ENCODE results near the gene ATP6V0E1.

Gene ATP6V0E1

DNA sequence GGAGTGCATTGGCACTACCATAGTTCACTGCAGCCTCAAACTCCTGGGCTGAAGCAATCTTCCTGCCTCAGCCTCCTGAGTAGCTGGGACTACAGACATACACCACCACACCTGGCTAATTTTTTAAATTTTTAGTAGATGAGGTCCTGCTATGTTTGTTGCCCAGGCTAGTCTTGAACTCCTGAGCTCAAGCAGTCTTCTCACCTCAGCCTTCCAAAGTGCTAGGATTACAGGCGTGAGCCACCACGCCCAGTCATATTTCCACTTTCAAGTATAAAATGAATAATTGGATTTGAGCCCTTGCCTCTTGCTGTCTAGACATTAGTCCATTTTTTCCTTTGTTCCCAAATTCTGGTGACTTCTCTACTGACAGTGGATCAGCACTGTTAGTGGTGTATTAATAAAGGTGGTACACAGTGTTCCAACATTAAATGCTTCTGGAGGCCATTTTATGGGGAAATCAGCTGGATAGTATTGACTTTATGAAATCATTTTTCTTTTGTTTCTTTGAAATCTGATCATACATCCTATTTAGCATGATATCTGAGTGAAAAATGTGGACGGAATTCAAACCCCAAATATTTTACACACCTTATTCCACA lies 15.9 kb downstream of the ATP6V0E1 start:
- Histone ChIP-seq H3K27ac (ENCODE audit: low read depth, low read length) (no peak overlapping the region), H3K36me3 (ENCODE audit: control insufficient read depth in 1 of 2, insufficient read depth in 2 of 2, low read length in 2 of 2) (peaks cover 0 to 27% of the 10 kb centered on the region in 2 donors), H3K4me1 (ENCODE audit: control insufficient read depth in 1 of 2, insufficient read depth in 2 of 2, low read length in 2 of 2) (peaks cover 2 to 9% of the 10 kb centered on the region in 2 donors), H3K9me3 (ENCODE audit: control insufficient read depth in 1 of 2, low read length in 2 of 2) (no peaks in the 10 kb centered on the region), H3K27me3 (ENCODE audit: control insufficient read depth in 1 of 2, insufficient read depth in 2 of 2, low read length in 2 of 2) (no peaks in the 10 kb centered on the region), H3K4me3 (ENCODE audit: low read depth in 1 of 2, low read length in 2 of 2) (no peak overlapping the region), H3K9ac (ENCODE audit: low read depth in 1 of 2, low read length in 2 of 2) (no peak overlapping the region)

GRCh38 chr5:172999974-173000373 lies 16.4 kb downstream of the ATP6V0E1 start:
- no peak overlapping the region for H3K9ac ChIP-seq (ENCODE audit: low read depth in 1 of 2, low read length in 2 of 2)
- H3K4me3 ChIP-seq (ENCODE audit: low read depth in 1 of 2, low read length in 2 of 2): no peak overlapping the region
- no peaks in the 10 kb centered on the region for H3K9me3 ChIP-seq (ENCODE audit: control insufficient read depth in 1 of 2, low read length in 2 of 2)
- H3K27ac ChIP-seq (ENCODE audit: low read depth, low read length): no peak overlapping the region
- H3K36me3 ChIP-seq (ENCODE audit: control insufficient read depth in 1 of 2, insufficient read depth in 2 of 2, low read length in 2 of 2): peaks cover 0 to 23% of the 10 kb centered on the region in 2 donors
- H3K27me3 ChIP-seq (ENCODE audit: control insufficient read depth in 1 of 2, insufficient read depth in 2 of 2, low read length in 2 of 2): no peaks in the 10 kb centered on the region
- H3K4me1 ChIP-seq (ENCODE audit: control insufficient read depth in 1 of 2, insufficient read depth in 2 of 2, low read length in 2 of 2): peaks cover 2 to 9% of the 10 kb centered on the region in 2 donors

DNA sequence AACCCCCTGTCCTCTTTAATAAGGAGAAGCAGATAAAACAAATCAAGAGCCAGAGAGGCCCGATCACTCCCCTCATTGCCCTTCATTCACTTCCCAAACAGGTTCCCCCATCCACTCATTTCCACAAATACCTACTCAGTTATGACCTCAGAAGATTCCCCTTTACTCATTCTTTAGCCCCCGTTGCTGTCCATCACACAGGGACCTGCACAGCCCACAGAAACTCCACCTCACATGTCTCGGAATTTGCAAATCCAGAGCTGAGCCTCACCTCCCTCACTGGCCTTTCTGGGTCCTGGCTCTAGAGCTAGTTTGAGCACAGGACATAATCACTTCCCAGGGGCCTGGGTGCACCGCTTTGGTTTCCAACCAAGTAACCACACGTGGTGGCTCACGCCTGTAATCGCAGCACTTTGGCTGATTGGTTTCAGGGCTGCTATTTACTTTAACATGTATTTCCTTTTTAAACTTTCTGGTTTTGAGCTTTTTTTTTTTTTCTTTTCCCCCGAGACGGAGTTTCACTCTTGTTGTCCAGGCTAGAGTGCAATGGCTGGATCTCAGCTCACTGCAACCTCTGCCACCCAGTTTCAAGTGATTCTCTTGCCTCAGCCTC lies 17.8 kb downstream of the ATP6V0E1 start:
- Histone ChIP-seq H3K36me3 (ENCODE audit: control insufficient read depth in 1 of 2, insufficient read depth in 2 of 2, low read length in 2 of 2) (peaks cover 0 to 10% of the 10 kb centered on the region in 2 donors), H3K9ac (ENCODE audit: low read depth in 1 of 2, low read length in 2 of 2) (no peak overlapping the region), H3K27me3 (ENCODE audit: control insufficient read depth in 1 of 2, insufficient read depth in 2 of 2, low read length in 2 of 2) (no peaks in the 10 kb centered on the region), H3K4me3 (ENCODE audit: low read depth in 1 of 2, low read length in 2 of 2) (no peak overlapping the region), H3K4me1 (ENCODE audit: control insufficient read depth in 1 of 2, insufficient read depth in 2 of 2, low read length in 2 of 2) (peaks cover 2 to 9% of the 10 kb centered on the region in 2 donors), H3K9me3 (ENCODE audit: control insufficient read depth in 1 of 2, low read length in 2 of 2) (no peaks in the 10 kb centered on the region), H3K27ac (ENCODE audit: low read depth, low read length) (no peak overlapping the region)

DNA sequence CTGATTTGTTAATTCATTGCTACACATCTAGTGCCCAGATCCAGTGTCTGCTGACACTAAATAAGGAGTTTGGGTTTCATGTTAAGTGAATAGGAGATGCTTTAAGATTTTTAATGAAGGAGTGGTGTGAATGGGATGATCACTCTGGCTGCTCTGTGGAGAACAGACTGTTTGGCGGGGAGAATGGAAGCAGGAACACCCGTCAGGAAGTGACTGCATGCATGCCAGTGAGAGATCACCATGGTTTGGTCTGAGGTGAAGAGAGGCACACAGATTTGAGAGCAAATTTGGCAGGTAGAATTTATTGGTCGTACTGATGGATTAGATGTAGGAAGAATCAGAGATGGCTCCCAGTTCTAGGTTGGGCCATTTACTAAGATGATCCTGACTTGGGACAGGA lies 19.8 kb downstream of the ATP6V0E1 start:
- H3K4me3 ChIP-seq (ENCODE audit: low read depth in 1 of 2, low read length in 2 of 2): no peak overlapping the region

GRCh38 chr5:173004013-173004412 lies 20.4 kb downstream of the ATP6V0E1 start:
- Histone ChIP-seq H3K36me3 (ENCODE audit: control insufficient read depth in 1 of 2, insufficient read depth in 2 of 2, low read length in 2 of 2) (peaks cover 0 to 3% of the 10 kb centered on the region in 2 donors), H3K9me3 (ENCODE audit: control insufficient read depth in 1 of 2, low read length in 2 of 2) (no peaks in the 10 kb centered on the region), H3K27ac (ENCODE audit: low read depth, low read length) (no peak overlapping the region), H3K4me1 (ENCODE audit: control insufficient read depth in 1 of 2, insufficient read depth in 2 of 2, low read length in 2 of 2) (peaks cover 10 to 23% of the 10 kb centered on the region in 2 donors), H3K27me3 (ENCODE audit: control insufficient read depth in 1 of 2, insufficient read depth in 2 of 2, low read length in 2 of 2) (no peaks in the 10 kb centered on the region), H3K4me3 (ENCODE audit: low read depth in 1 of 2, low read length in 2 of 2) (no peak overlapping the region), H3K9ac (ENCODE audit: low read depth in 1 of 2, low read length in 2 of 2) (no peak overlapping the region)

More for the DNA sequence above, 19.8 kb downstream of the ATP6V0E1 start:
- Histone ChIP-seq H3K36me3 (ENCODE audit: control insufficient read depth in 1 of 2, insufficient read depth in 2 of 2, low read length in 2 of 2) (peaks cover 0 to 3% of the 10 kb centered on the region in 2 donors), H3K9me3 (ENCODE audit: control insufficient read depth in 1 of 2, low read length in 2 of 2) (no peaks in the 10 kb centered on the region), H3K9ac (ENCODE audit: low read depth in 1 of 2, low read length in 2 of 2) (no peak overlapping the region), H3K27me3 (ENCODE audit: control insufficient read depth in 1 of 2, insufficient read depth in 2 of 2, low read length in 2 of 2) (no peaks in the 10 kb centered on the region), H3K27ac (ENCODE audit: low read depth, low read length) (no peak overlapping the region), H3K4me1 (ENCODE audit: control insufficient read depth in 1 of 2, insufficient read depth in 2 of 2, low read length in 2 of 2) (peaks cover 10 to 23% of the 10 kb centered on the region in 2 donors)

- Histone ChIP-seq H3K36me3 (ENCODE audit: control insufficient read depth in 1 of 2, insufficient read depth in 2 of 2, low read length in 2 of 2) (no peaks in the 10 kb centered on the region), H3K4me3 (ENCODE audit: low read depth in 1 of 2, low read length in 2 of 2) (no peak overlapping the region), H3K27me3 (ENCODE audit: control insufficient read depth in 1 of 2, insufficient read depth in 2 of 2, low read length in 2 of 2) (no peaks in the 10 kb centered on the region), H3K9ac (ENCODE audit: low read depth in 1 of 2, low read length in 2 of 2) (no peak overlapping the region), H3K27ac (ENCODE audit: low read depth, low read length) (no peak overlapping the region), H3K9me3 (ENCODE audit: control insufficient read depth in 1 of 2, low read length in 2 of 2) (no peaks in the 10 kb centered on the region), H3K4me1 (ENCODE audit: control insufficient read depth in 1 of 2, insufficient read depth in 2 of 2, low read length in 2 of 2) (peaks cover 10 to 21% of the 10 kb centered on the region in 2 donors)
Measured at GRCh38 chr5:173004447-173004846, 20.9 kb downstream of the ATP6V0E1 start.

DNA sequence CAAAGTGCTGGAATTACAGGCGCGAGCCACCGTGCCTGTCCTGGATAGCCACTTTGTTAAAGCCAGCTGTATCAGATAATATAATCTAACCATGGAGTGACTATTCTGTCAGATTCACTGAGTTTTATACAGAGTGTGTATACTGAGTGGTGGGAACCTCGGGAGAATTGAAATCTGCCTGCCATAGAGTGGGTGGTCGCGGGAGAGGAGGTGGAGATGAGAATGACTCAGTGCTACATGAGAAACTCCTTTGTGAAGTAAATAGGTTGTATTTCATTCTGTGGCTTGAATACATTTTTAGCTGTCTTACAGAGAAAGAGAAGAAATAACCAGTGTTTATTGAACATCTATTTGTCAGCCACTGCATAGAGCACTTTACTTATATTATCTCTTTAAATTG lies 26.4 kb downstream of the ATP6V0E1 start:
- H3K4me1 ChIP-seq (ENCODE audit: control insufficient read depth in 1 of 2, insufficient read depth in 2 of 2, low read length in 2 of 2): peaks cover 14 to 16% of the 10 kb centered on the region in 2 donors

GRCh38 chr5:173010547-173011464 lies 27.2 kb downstream of the ATP6V0E1 start:
- no peak overlapping the region for H3K4me3 ChIP-seq (ENCODE audit: low read depth in 1 of 2, low read length in 2 of 2)
- H3K4me1 ChIP-seq (ENCODE audit: control insufficient read depth in 1 of 2, insufficient read depth in 2 of 2, low read length in 2 of 2): peaks cover 14 to 16% of the 10 kb centered on the region in 2 donors
- no peaks in the 10 kb centered on the region for H3K9me3 ChIP-seq (ENCODE audit: control insufficient read depth in 1 of 2, low read length in 2 of 2)
- no peaks in the 10 kb centered on the region for H3K36me3 ChIP-seq (ENCODE audit: control insufficient read depth in 1 of 2, insufficient read depth in 2 of 2, low read length in 2 of 2)
- H3K27me3 ChIP-seq (ENCODE audit: control insufficient read depth in 1 of 2, insufficient read depth in 2 of 2, low read length in 2 of 2): no peaks in the 10 kb centered on the region
- H3K9ac ChIP-seq (ENCODE audit: low read depth in 1 of 2, low read length in 2 of 2): no peak overlapping the region
- no peak overlapping the region for H3K27ac ChIP-seq (ENCODE audit: low read depth, low read length)

More for the DNA sequence above, 26.4 kb downstream of the ATP6V0E1 start:
- no peaks in the 10 kb centered on the region for H3K27me3 ChIP-seq (ENCODE audit: control insufficient read depth in 1 of 2, insufficient read depth in 2 of 2, low read length in 2 of 2)
- H3K27ac ChIP-seq (ENCODE audit: low read depth, low read length): no peak overlapping the region
- no peak overlapping the region for H3K9ac ChIP-seq (ENCODE audit: low read depth in 1 of 2, low read length in 2 of 2)
- no peak overlapping the region for H3K4me3 ChIP-seq (ENCODE audit: low read depth in 1 of 2, low read length in 2 of 2)
- H3K9me3 ChIP-seq (ENCODE audit: control insufficient read depth in 1 of 2, low read length in 2 of 2): no peaks in the 10 kb centered on the region
- H3K36me3 ChIP-seq (ENCODE audit: control insufficient read depth in 1 of 2, insufficient read depth in 2 of 2, low read length in 2 of 2): no peaks in the 10 kb centered on the region

DNA sequence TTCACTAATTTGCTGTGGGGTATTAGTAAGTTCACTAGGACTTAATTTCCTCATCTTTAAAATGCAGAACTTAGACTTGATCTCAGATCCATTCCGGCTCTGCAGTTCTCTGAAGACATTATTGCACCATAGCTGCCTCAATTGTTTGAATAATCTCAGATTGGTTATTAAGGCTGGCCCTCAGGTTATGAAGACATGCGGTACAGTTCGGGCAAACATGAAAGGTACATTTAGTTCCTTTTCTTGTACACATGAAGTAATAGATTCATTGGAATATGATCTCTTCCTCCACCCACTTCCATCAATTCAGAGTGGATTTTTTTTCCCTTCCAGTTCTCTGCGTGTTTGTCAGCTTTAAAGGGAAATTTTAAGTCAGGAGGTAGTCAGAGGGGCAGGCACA lies 28.0 kb downstream of the ATP6V0E1 start:
- H3K4me1 ChIP-seq (ENCODE audit: control insufficient read depth in 1 of 2, insufficient read depth in 2 of 2, low read length in 2 of 2): peaks cover 12 to 13% of the 10 kb centered on the region in 2 donors
- H3K9ac ChIP-seq (ENCODE audit: low read depth in 1 of 2, low read length in 2 of 2): no peak overlapping the region
- H3K4me3 ChIP-seq (ENCODE audit: low read depth in 1 of 2, low read length in 2 of 2): no peak overlapping the region
- H3K27ac ChIP-seq (ENCODE audit: low read depth, low read length): no peak overlapping the region
- no peaks in the 10 kb centered on the region for H3K36me3 ChIP-seq (ENCODE audit: control insufficient read depth in 1 of 2, insufficient read depth in 2 of 2, low read length in 2 of 2)
- no peaks in the 10 kb centered on the region for H3K27me3 ChIP-seq (ENCODE audit: control insufficient read depth in 1 of 2, insufficient read depth in 2 of 2, low read length in 2 of 2)
- no peaks in the 10 kb centered on the region for H3K9me3 ChIP-seq (ENCODE audit: control insufficient read depth in 1 of 2, low read length in 2 of 2)

- Histone ChIP-seq H3K4me3 (ENCODE audit: low read depth in 1 of 2, low read length in 2 of 2) (no peak overlapping the region), H3K36me3 (ENCODE audit: control insufficient read depth in 1 of 2, insufficient read depth in 2 of 2, low read length in 2 of 2) (no peaks in the 10 kb centered on the region), H3K4me1 (ENCODE audit: control insufficient read depth in 1 of 2, insufficient read depth in 2 of 2, low read length in 2 of 2) (peaks cover 0 to 8% of the 10 kb centered on the region in 2 donors), H3K27me3 (ENCODE audit: control insufficient read depth in 1 of 2, insufficient read depth in 2 of 2, low read length in 2 of 2) (no peaks in the 10 kb centered on the region), H3K9ac (ENCODE audit: low read depth in 1 of 2, low read length in 2 of 2) (no peak overlapping the region), H3K27ac (ENCODE audit: low read depth, low read length) (no peak overlapping the region), H3K9me3 (ENCODE audit: control insufficient read depth in 1 of 2, low read length in 2 of 2) (no peaks in the 10 kb centered on the region)
Measured at GRCh38 chr5:173012882-173013281, 29.3 kb downstream of the ATP6V0E1 start.

Data from duodenal mucosa (tissue), 2 donors.